IMR-90 (cell line): ENCODE results near the gene FRMD4B. TPM values are rescaled to one million over a fixed set of nuclear protein-coding genes. Genes with fewer than 3 reads are reported as not detected.

Experiments
- ATAC-seq: fragments of 200-7000 bp; cut with Tn5 transposase; 2 replicates; pipeline ENCODE4 v1.9.1; 2020; ENCODE audit warnings: low read depth, mild to moderate bottlenecking, moderate library complexity
- Bru-seq: library from RNA; stranded (reverse); fragments of 400-500 nt; gene quantifications from one replicate; lab custom pipeline; 2021; lab: Mats Ljungman, UMichigan
- BruChase-seq, 2 experiments: library from RNA; stranded (reverse); fragments of 400-500 nt; gene quantifications; one replicate each; lab custom pipeline; 2021; lab: Mats Ljungman, UMichigan
- BruUV-seq: library from RNA; stranded (reverse); fragments of 400-500 nt; replicated peaks from 2 replicates; lab custom pipeline; 2021; lab: Mats Ljungman, UMichigan
- CTCF ChIA-PET: fragments of 300-600 bp; formaldehyde crosslinking; extraction: SDS; loops from one replicate; lab custom pipeline; 2021; ENCODE audit warnings: antibody characterized with exemption; lab: Yijun Ruan, JAX
- POLR2A ChIA-PET: fragments of 300-600 bp; sonication (Branson Sonifier 250); formaldehyde crosslinking; loops from one replicate; lab custom pipeline; 2022; ENCODE audit warnings: antibody characterized with exemption; ENCODE audit not compliant: unreplicated experiment; lab: Charles Lee
- DNase-seq: peaks from one replicate; pipeline ENCODE4 v3.0.0; 2013
- H2AFZ ChIP-seq: replicated peaks from 2 replicates; pipeline ENCODE3; 2013; ENCODE audit warnings: low read length, mild to moderate bottlenecking; ENCODE audit not compliant: poor library complexity
- H2AK5ac ChIP-seq: 2 replicates; pipeline ENCODE4 v1.6.1; 2013; ENCODE audit warnings: low read depth, low read length, inconsistent platforms
- H2AK9ac ChIP-seq: replicated peaks from 2 replicates; pipeline ENCODE3; 2013; ENCODE audit warnings: mild to moderate bottlenecking, low read depth, low read length, moderate library complexity; ENCODE audit not compliant: poor library complexity
- H2BK120ac ChIP-seq: 2 replicates; pipeline ENCODE4 v1.6.1; 2013; ENCODE audit warnings: low read depth, low read length, inconsistent platforms
- H2BK15ac ChIP-seq: 3 replicates; pipeline ENCODE4 v1.6.1; 2013; ENCODE audit warnings: low read depth, low read length, inconsistent platforms
- H2BK20ac ChIP-seq: 2 replicates; pipeline ENCODE4 v1.6.1; 2013; ENCODE audit warnings: low read depth, mild to moderate bottlenecking, inconsistent platforms, low read length, moderate library complexity
- H2BK5ac ChIP-seq: 2 replicates; pipeline ENCODE4 v1.6.1; 2013; ENCODE audit warnings: mild to moderate bottlenecking, low read depth, low read length, inconsistent platforms; ENCODE audit not compliant: poor library complexity, severe bottlenecking
- H3K14ac ChIP-seq: replicated peaks from 2 replicates; pipeline ENCODE4 v1.6.1; 2013; ENCODE audit warnings: low read depth, low read length, inconsistent platforms
- H3K18ac ChIP-seq: 2 replicates; pipeline ENCODE4 v1.6.1; 2013; ENCODE audit warnings: low read depth, low read length, control low read depth
- H3K23ac ChIP-seq: 2 replicates; pipeline ENCODE4 v1.6.1; 2013; ENCODE audit warnings: low read depth, low read length, inconsistent platforms
- H3K27ac ChIP-seq: 2 replicates; pipeline ENCODE4 v1.5.1; 2013; ENCODE audit warnings: mild to moderate bottlenecking, control low read depth, low read length; ENCODE audit not compliant: insufficient read depth
- H3K27me3 ChIP-seq: 2 replicates; pipeline ENCODE4 v1.6.1; 2013; ENCODE audit warnings: low read length; ENCODE audit not compliant: control insufficient read depth, insufficient read depth
- H3K36me3 ChIP-seq: 2 replicates; pipeline ENCODE4 v1.6.1; 2013; ENCODE audit warnings: low read length, mixed read lengths; ENCODE audit not compliant: control insufficient read depth, insufficient read depth
- H3K4ac ChIP-seq: 2 replicates; pipeline ENCODE4 v1.6.1; 2013; ENCODE audit warnings: low read depth, low read length, inconsistent platforms
- H3K4me1 ChIP-seq: 2 replicates; pipeline ENCODE4 v1.6.1; 2013; ENCODE audit warnings: low read length, mixed read lengths; ENCODE audit not compliant: control insufficient read depth, insufficient read depth
- H3K4me2 ChIP-seq: 2 replicates; pipeline ENCODE4 v1.6.1; 2013; ENCODE audit warnings: low read depth, mild to moderate bottlenecking, control low read depth, low read length, moderate library complexity
- H3K4me3 ChIP-seq: 2 replicates; pipeline ENCODE4 v1.5.1; 2013; ENCODE audit warnings: low read depth, mild to moderate bottlenecking, control low read depth, low read length, moderate library complexity; ENCODE audit not compliant: insufficient read depth
- H3K56ac ChIP-seq: 2 replicates; pipeline ENCODE4 v1.6.1; 2013; ENCODE audit warnings: low read length, inconsistent platforms; ENCODE audit not compliant: insufficient read depth; ENCODE audit errors: extremely low read depth
- H3K79me1 ChIP-seq, 2 experiments: 2 replicates each; pipeline ENCODE4 v1.6.1; 2013; ENCODE audit warnings: low read length in 2 of 2, inconsistent platforms in 1 of 2, low read depth in 1 of 2
- H3K9ac ChIP-seq: 2 replicates; pipeline ENCODE4 v1.6.1; 2013; ENCODE audit warnings: low read depth, low read length, control low read depth
- H3K9me1 ChIP-seq: 2 replicates; pipeline ENCODE4 v1.6.1; 2013; ENCODE audit warnings: low read length, inconsistent platforms; ENCODE audit not compliant: insufficient read depth
- H3K9me3 ChIP-seq: 2 replicates; pipeline ENCODE4 v1.6.1; 2013; ENCODE audit warnings: low read length; ENCODE audit not compliant: control insufficient read depth, insufficient read depth
- H4K20me1 ChIP-seq: 2 replicates; pipeline ENCODE4 v1.6.1; 2013; ENCODE audit warnings: low read length, inconsistent platforms; ENCODE audit not compliant: insufficient read depth
- H4K5ac ChIP-seq: 2 replicates; pipeline ENCODE4 v1.6.1; 2013; ENCODE audit warnings: mild to moderate bottlenecking, low read depth, low read length, control low read depth
- H4K8ac ChIP-seq, 2 experiments: 2 replicates each; pipeline ENCODE4 v1.6.1; 2013; ENCODE audit warnings: low read depth in 2 of 2, low read length in 2 of 2, control low read depth in 1 of 2, inconsistent platforms in 1 of 2
- H4K91ac ChIP-seq: 2 replicates; pipeline ENCODE4 v1.6.1; 2013; ENCODE audit warnings: low read depth, low read length, inconsistent platforms; ENCODE audit not compliant: insufficient read depth
- CEBPB ChIP-seq: IDR thresholded peaks from 2 replicates; pipeline ENCODE4 v1.6.1; 2012; ENCODE audit warnings: low read depth, low read length, improper control_type of control experiment
- FOS ChIP-seq: fragments of 150-350 bp; IDR thresholded peaks from 2 replicates; pipeline ENCODE4 v1.6.1; 2016; ENCODE audit warnings: low read depth, low read length
- MAFK ChIP-seq: IDR thresholded peaks from 2 replicates; pipeline ENCODE4 v1.6.1; 2012; ENCODE audit warnings: low read depth, low read length, improper control_type of control experiment
- NFE2L2 ChIP-seq: fragments of 150-350 bp; IDR thresholded peaks from 2 replicates; pipeline ENCODE4 v1.6.1; 2016; ENCODE audit warnings: low read depth, mild to moderate bottlenecking, low read length
- RFX5 ChIP-seq: IDR thresholded peaks from 2 replicates; pipeline ENCODE4 v1.8.0; 2012; ENCODE audit warnings: low read depth, mild to moderate bottlenecking, low read length, moderate library complexity
- SMC3 ChIP-seq: fragments of 150-350 bp; IDR thresholded peaks from 2 replicates; pipeline ENCODE4 v1.6.1; 2016; ENCODE audit warnings: low read depth, mild to moderate bottlenecking, antibody characterized with exemption, low read length, moderate library complexity
- USF2 ChIP-seq: fragments of 150-350 bp; IDR thresholded peaks from 2 replicates; pipeline ENCODE4 v1.6.1; 2017; ENCODE audit warnings: mild to moderate bottlenecking, antibody characterized with exemption, low read length, low read depth
- WGBS, 2 experiments: methylation state at CpG; one replicate each; pipeline versions ENCODE4 v1.1.5 to v1.1.7; 2013; ENCODE audit warnings: missing lambda C conversion rate in 2 of 2; ENCODE audit not compliant: insufficient read length in 1 of 2; ENCODE audit errors: extremely low coverage in 2 of 2; 5-methylcytosine and 5-hydroxymethylcytosine counted together
- dilution Hi-C: fragments of 300-500 bp; cut with HindIII; formaldehyde crosslinking; loops from one replicate; pipeline ENCODE4 v1.14.3; 2018; ENCODE audit warnings: low sequenced_read_pairs; ENCODE audit not compliant: unreplicated experiment
- in situ Hi-C: fragments of 300-500 bp; cut with MboI; formaldehyde crosslinking; loops from 3 replicates; pipeline ENCODE4 v1.14.3; 2019; ENCODE audit warnings: low sequenced_read_pairs, inconsistent platforms, mixed read lengths
- intact Hi-C: fragments of 100-400 bp; cut with micrococcal nuclease; formaldehyde crosslinking; loops from 2 replicates; pipeline ENCODE4 v1.10.0; 2022
- long read RNA-seq: library from polyadenylated mRNA; unstranded; transcript quantifications from one replicate; pipeline ENCODE4 v2.0.0, GENCODE V29; 2021; ENCODE audit not compliant: unreplicated experiment
- polyA plus RNA-seq, 3 experiments: library from polyadenylated mRNA; depleted of rRNA; stranded (reverse); fragments of >200 nt; gene quantifications; 2 replicates each; pipeline ENCODE4 v1.2.3, GENCODE V29; 2012; ENCODE audit warnings: low replicate concordance in 1 of 3
- total RNA-seq: library from RNA; depleted of rRNA; stranded (reverse); fragments of >200 nt; gene quantifications from 2 replicates; pipeline ENCODE4 v1.2.3, GENCODE V29; 2012; rRNA removed
- TF ChIP-seq, protein P1 (sequence below): conservative IDR thresholded peaks from 2 replicates; pipeline ENCODE4 v1.5.1; 2012; ENCODE audit warnings: mild to moderate bottlenecking, low read depth, low read length, improper control_type of control experiment

FRMD4B gene
- total RNA-seq (0.28 and 0.36 TPM in 2 replicates), polyA plus RNA-seq (2012; rRNA removed) (0.14 and 0.16 TPM in 2 replicates), Bru-seq, nascent RNA (percentile 5 among the genes with signal in this experiment), BruChase-seq, experiment 1, labeled RNA remaining after a 6-hour chase (percentile 12 among the genes with signal in this experiment), BruChase-seq, experiment 2, labeled RNA remaining after a 2-hour chase (percentile 8 among the genes with signal in this experiment)
- 0.02 and 0.03 TPM in 2 replicates for polyA plus RNA-seq (2012; cell fraction: cytosol; rRNA removed)
- 0.07 and 0.10 TPM in 2 replicates for polyA plus RNA-seq (2012; cell fraction: nucleus; rRNA removed; ENCODE audit: low replicate concordance)
- long read RNA-seq: 0 reads

DNA sequence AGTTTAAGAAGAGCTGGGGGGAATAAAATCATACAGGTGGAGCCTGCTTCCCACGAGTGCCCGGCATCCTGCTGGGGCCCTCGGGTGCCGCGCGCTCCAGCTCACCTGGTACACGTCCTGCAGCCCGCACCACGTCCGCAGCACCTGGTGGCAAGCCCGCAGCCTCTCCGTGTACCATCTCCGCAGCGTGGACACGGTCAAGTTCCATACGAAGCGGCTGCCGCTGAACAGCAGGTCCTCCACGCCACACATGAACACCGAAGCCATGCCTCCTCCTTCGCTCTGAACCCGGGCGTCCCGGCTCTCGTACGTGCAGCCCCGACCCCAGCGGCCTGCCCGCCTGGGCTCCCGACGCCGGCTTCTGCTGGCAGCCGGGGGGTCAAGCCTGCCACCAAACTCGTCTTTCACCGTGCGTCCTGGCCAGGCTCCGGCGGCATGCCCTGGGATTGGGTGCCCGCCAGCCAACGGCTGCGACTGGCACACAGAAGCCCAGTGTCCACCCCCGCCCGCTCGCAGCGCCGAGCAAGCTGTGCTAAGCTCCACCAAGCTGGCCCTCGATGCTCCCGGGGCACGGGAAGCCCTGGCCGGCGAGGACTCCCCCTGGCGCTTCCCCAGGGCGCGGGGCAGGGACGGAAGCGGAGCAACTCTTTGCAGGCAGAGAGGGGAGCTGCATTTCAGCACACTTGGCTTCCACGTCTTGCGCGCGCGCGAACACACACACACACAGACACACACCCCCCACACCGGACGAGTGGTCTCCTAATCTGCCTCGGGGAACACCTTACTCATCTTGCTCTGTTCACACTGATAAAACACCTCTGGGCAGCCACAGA, at the start of gene FRMD4B:
TSS of gene FRMD4B (minus strand) at position 366 of the 833 bp plus-strand sequence. CDS start at position 267, 99 bp downstream.
- Histone ChIP-seq H3K9me1 (no peaks in the 10 kb centered on the region), H2BK20ac (no peak within 1 kb of the TSS), H2BK120ac (no peak within 1 kb of the TSS), H3K4me1 (no peaks in the 10 kb centered on the region), H3K4ac (no peak within 1 kb of the TSS), H3K79me1 (no peaks in the 10 kb centered on the region), H4K5ac (no peak within 1 kb of the TSS), H2BK5ac (no peak within 1 kb of the TSS), H4K91ac (no peak within 1 kb of the TSS), H4K8ac (no peak within 1 kb of the TSS), H3K18ac (no peak within 1 kb of the TSS), H2AK5ac (no peak within 1 kb of the TSS), H3K23ac (no peak within 1 kb of the TSS), H2AK9ac (no peak within 1 kb of the TSS), H3K9me3 (no peaks in the 10 kb centered on the region), H3K36me3 (no peaks in the 10 kb centered on the region), H2AFZ (peak within 1 kb of the TSS; percentile 13), H3K4me3 (no peak within 1 kb of the TSS), H3K56ac (no peak within 1 kb of the TSS), H3K27me3 (peaks cover 22% of the 10 kb centered on the region), H3K4me2 (no peak within 1 kb of the TSS; the same call in 1 of the 2 replicates), H3K27ac (no peak within 1 kb of the TSS), H4K20me1 (no peaks in the 10 kb centered on the region), H2BK15ac (no peak within 1 kb of the TSS), H3K14ac (no peak within 1 kb of the TSS), H3K9ac (no peak within 1 kb of the TSS)
- ChIA-PET POLR2A (no interaction called here), CTCF (interaction anchor here (1.0 kb wide), 1 partner anchor 23 kb away, joined by 3 read pairs; no protein-coding TSS in a partner anchor)
- WGBS, 2 experiments: 11% methylated on average over 41 of the region's 65 CpGs; no CpG with 5 or more reads in 1 of the 2 experiments
- dilution Hi-C loops: no loop called here
- TF ChIP-seq MAFK (no peak), RFX5 (no peak), CEBPB (no peak), USF2 (no peak), NFE2L2 (no peak), FOS (no peak), SMC3 (no peak)
- TF ChIP-seq, protein P1, sequence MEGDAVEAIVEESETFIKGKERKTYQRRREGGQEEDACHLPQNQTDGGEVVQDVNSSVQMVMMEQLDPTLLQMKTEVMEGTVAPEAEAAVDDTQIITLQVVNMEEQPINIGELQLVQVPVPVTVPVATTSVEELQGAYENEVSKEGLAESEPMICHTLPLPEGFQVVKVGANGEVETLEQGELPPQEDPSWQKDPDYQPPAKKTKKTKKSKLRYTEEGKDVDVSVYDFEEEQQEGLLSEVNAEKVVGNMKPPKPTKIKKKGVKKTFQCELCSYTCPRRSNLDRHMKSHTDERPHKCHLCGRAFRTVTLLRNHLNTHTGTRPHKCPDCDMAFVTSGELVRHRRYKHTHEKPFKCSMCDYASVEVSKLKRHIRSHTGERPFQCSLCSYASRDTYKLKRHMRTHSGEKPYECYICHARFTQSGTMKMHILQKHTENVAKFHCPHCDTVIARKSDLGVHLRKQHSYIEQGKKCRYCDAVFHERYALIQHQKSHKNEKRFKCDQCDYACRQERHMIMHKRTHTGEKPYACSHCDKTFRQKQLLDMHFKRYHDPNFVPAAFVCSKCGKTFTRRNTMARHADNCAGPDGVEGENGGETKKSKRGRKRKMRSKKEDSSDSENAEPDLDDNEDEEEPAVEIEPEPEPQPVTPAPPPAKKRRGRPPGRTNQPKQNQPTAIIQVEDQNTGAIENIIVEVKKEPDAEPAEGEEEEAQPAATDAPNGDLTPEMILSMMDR: no peak
- DNase-seq (no peak), ATAC-seq (peak; percentile 46)
- intact Hi-C loops: no loop called here
- in situ Hi-C loops: no loop called here
- BruUV-seq: no TSS peak
